Effector memory CD4-positive, alpha-beta T cell (primary cell): ENCODE measurements around the gene SRCIN1.

ENCODE experiments used
- DNase-seq, 3 donors: peaks; one replicate each; pipeline ENCODE4 v3.0.0-alpha.2; 2020
- H3K27ac ChIP-seq: 2 replicates; pipeline ENCODE4 v1.7.0; 2013; ENCODE audit warnings: mild to moderate bottlenecking, low read length, moderate library complexity; ENCODE audit not compliant: insufficient read depth, poor library complexity, severe bottlenecking
- H3K27me3 ChIP-seq: replicated peaks from 2 replicates; pipeline ENCODE4 v1.7.0; 2013; ENCODE audit warnings: mild to moderate bottlenecking, low read length; ENCODE audit not compliant: insufficient read depth, control insufficient read depth, poor library complexity, severe bottlenecking
- H3K36me3 ChIP-seq: 2 replicates; pipeline ENCODE4 v1.7.0; 2013; ENCODE audit warnings: mild to moderate bottlenecking, low read length, moderate library complexity; ENCODE audit not compliant: control insufficient read depth, insufficient read depth
- H3K4me1 ChIP-seq: 2 replicates; pipeline ENCODE4 v1.7.0; 2013; ENCODE audit warnings: low read length, mild to moderate bottlenecking; ENCODE audit not compliant: control insufficient read depth, insufficient read depth, poor library complexity, severe bottlenecking
- H3K4me3 ChIP-seq: 2 replicates; pipeline ENCODE4 v1.7.0; 2013; ENCODE audit warnings: low read length, low read depth, mild to moderate bottlenecking; ENCODE audit not compliant: insufficient read depth, poor library complexity, severe bottlenecking
- H3K9me3 ChIP-seq: 2 replicates; pipeline ENCODE4 v1.7.0; 2013; ENCODE audit warnings: mild to moderate bottlenecking, low read length, moderate library complexity; ENCODE audit not compliant: control insufficient read depth

SRCIN1 gene

GRCh38 chr17:38545531-38546225 lies 60.1 kb downstream of the SRCIN1 start:
- Histone ChIP-seq H3K27ac (no peak overlapping the region), H3K4me1 (no peaks in the 10 kb centered on the region), H3K9me3 (no peaks in the 10 kb centered on the region), H3K36me3 (no peaks in the 10 kb centered on the region), H3K27me3 (peaks cover 5% of the 10 kb centered on the region), H3K4me3 (no peak overlapping the region)
- DNase-seq, result no peak

- Histone ChIP-seq H3K27ac (no peak overlapping the region), H3K27me3 (peaks cover 5% of the 10 kb centered on the region), H3K36me3 (no peaks in the 10 kb centered on the region), H3K4me3 (no peak overlapping the region), H3K9me3 (no peaks in the 10 kb centered on the region), H3K4me1 (no peaks in the 10 kb centered on the region)
- DNase-seq, result no peak
Observed at GRCh38 chr17:38544839-38545209, 60.9 kb downstream of the SRCIN1 start.

GRCh38 chr17:38544175-38544838 lies 61.4 kb downstream of the SRCIN1 start:
- no peak for DNase-seq
- no peaks in the 10 kb centered on the region for H3K4me1 ChIP-seq
- H3K4me3 ChIP-seq, result no peak overlapping the region
- H3K9me3 ChIP-seq, result no peaks in the 10 kb centered on the region
- no peaks in the 10 kb centered on the region for H3K36me3 ChIP-seq
- peaks cover 5% of the 10 kb centered on the region for H3K27me3 ChIP-seq
- no peak overlapping the region for H3K27ac ChIP-seq

- Histone ChIP-seq H3K27ac (no peak overlapping the region), H3K9me3 (no peaks in the 10 kb centered on the region), H3K4me3 (no peak overlapping the region), H3K36me3 (no peaks in the 10 kb centered on the region), H3K27me3 (peaks cover 5% of the 10 kb centered on the region), H3K4me1 (no peaks in the 10 kb centered on the region)
- no peak for DNase-seq
Observed at GRCh38 chr17:38543403-38544174, 62.2 kb downstream of the SRCIN1 start.

- H3K27ac ChIP-seq, result no peak overlapping the region
- H3K36me3 ChIP-seq, result no peaks in the 10 kb centered on the region
- peaks cover 5% of the 10 kb centered on the region for H3K27me3 ChIP-seq
- no peaks in the 10 kb centered on the region for H3K4me1 ChIP-seq
- no peak overlapping the region for H3K4me3 ChIP-seq
- no peak for DNase-seq
- H3K9me3 ChIP-seq, result no peaks in the 10 kb centered on the region
Observed at GRCh38 chr17:38542286-38542685, 63.5 kb downstream of the SRCIN1 start.

- H3K36me3 ChIP-seq, result no peaks in the 10 kb centered on the region
- DNase-seq, result no peak
- H3K9me3 ChIP-seq, result no peaks in the 10 kb centered on the region
- no peaks in the 10 kb centered on the region for H3K4me1 ChIP-seq
- H3K27me3 ChIP-seq, result peaks cover 5% of the 10 kb centered on the region
- H3K4me3 ChIP-seq, result no peak overlapping the region
- no peak overlapping the region for H3K27ac ChIP-seq
Observed at GRCh38 chr17:38541281-38541680, 64.5 kb downstream of the SRCIN1 start.

- Histone ChIP-seq H3K27ac (no peak overlapping the region), H3K36me3 (no peaks in the 10 kb centered on the region), H3K9me3 (no peaks in the 10 kb centered on the region), H3K4me1 (no peaks in the 10 kb centered on the region), H3K4me3 (no peak overlapping the region), H3K27me3 (peaks cover 5% of the 10 kb centered on the region)
- DNase-seq, result no peak
Observed at GRCh38 chr17:38540514-38541045, 65.2 kb downstream of the SRCIN1 start.

GRCh38 chr17:38539386-38539785 lies 66.4 kb downstream of the SRCIN1 start:
- Histone ChIP-seq H3K36me3 (no peaks in the 10 kb centered on the region), H3K4me3 (no peak overlapping the region), H3K4me1 (no peaks in the 10 kb centered on the region), H3K9me3 (no peaks in the 10 kb centered on the region), H3K27ac (no peak overlapping the region), H3K27me3 (peaks cover 5% of the 10 kb centered on the region)
- no peak for DNase-seq

- no peak for DNase-seq
- peaks cover 5% of the 10 kb centered on the region for H3K27me3 ChIP-seq
Observed at GRCh38 chr17:38538906-38539305, 66.8 kb downstream of the SRCIN1 start.

GRCh38 chr17:38536661-38537060 lies 69.1 kb downstream of the SRCIN1 start:
- Histone ChIP-seq H3K9me3 (no peaks in the 10 kb centered on the region), H3K4me1 (no peaks in the 10 kb centered on the region), H3K4me3 (no peak overlapping the region), H3K27ac (no peak overlapping the region), H3K36me3 (no peaks in the 10 kb centered on the region), H3K27me3 (no peaks in the 10 kb centered on the region)
- DNase-seq, result no peak

More at GRCh38 chr17:38538906-38539305, 66.8 kb downstream of the SRCIN1 start:
- Histone ChIP-seq H3K4me3 (no peak overlapping the region), H3K9me3 (no peaks in the 10 kb centered on the region), H3K36me3 (no peaks in the 10 kb centered on the region), H3K27ac (no peak overlapping the region), H3K4me1 (no peaks in the 10 kb centered on the region)
